GM18519 (cell line): ENCODE measurements around the gene ZNF268.
"Not testable (repeated sequence)": the region's sequence is repeated elsewhere in the genome, so short reads cannot be mapped to it uniquely, and the experiment has no call there.

Experiments
- ATAC-seq: cut with Tn5 transposase; IDR thresholded peaks from one replicate; pipeline ENCODE4 v1.9.1; 2021; ENCODE audit warnings: mild to moderate bottlenecking, moderate library complexity; ENCODE audit not compliant: unreplicated experiment, low FRiP score

The ZNF268 gene

GRCh38 chr12:133226690-133227089 lies 45.4 kb downstream of the ZNF268 start:
- no peak for ATAC-seq

- ATAC-seq, result no peak
These were observed 46.1 kb downstream of the ZNF268 start for GRCh38 chr12:133227281-133227852.

- ATAC-seq, result no peak
These were observed 49.7 kb downstream of the ZNF268 start for GRCh38 chr12:133231001-133231400.

- ATAC-seq, result no peak
These were observed 51.7 kb downstream of the ZNF268 start for GRCh38 chr12:133233006-133233405.

- ATAC-seq, result no peak
These were observed 52.8 kb downstream of the ZNF268 start for GRCh38 chr12:133233993-133234564.

- ATAC-seq, result no peak
These were observed 53.7 kb downstream of the ZNF268 start for GRCh38 chr12:133234971-133235370.

- no peak for ATAC-seq
These were observed 54.3 kb downstream of the ZNF268 start, which contains the start of gene ANHX for GRCh38 chr12:133235401-133236112. TSS of gene ANHX (minus strand) at chr12:133235877. CDS start at chr12:133234356, 1,521 bp downstream.

- no peak for ATAC-seq
These were observed 54.8 kb downstream of the ZNF268 start for GRCh38 chr12:133236144-133236543.

- ATAC-seq, result no peak
These were observed 55.3 kb downstream of the ZNF268 start for GRCh38 chr12:133236556-133236955.

- ATAC-seq, result no peak
These were observed 70.4 kb downstream of the ZNF268 start for GRCh38 chr12:133251732-133252131.

- ATAC-seq, result not testable (repeated sequence)
These were observed 74.5 kb downstream of the ZNF268 start for GRCh38 chr12:133255833-133256232.

- ATAC-seq, result no peak
These were observed 75.0 kb downstream of the ZNF268 start for GRCh38 chr12:133256321-133256720.

- no peak for ATAC-seq
These were observed 82.9 kb downstream of the ZNF268 start for GRCh38 chr12:133264173-133264572.
